ENCODE measurements around the gene RAB6B. TPM values are rescaled to one million over a fixed set of nuclear protein-coding genes. Genes with fewer than 3 reads are reported as not detected.

Gene RAB6B
- total RNA-seq, 1 donor from 2014 or later = 11.0 TPM

DNA sequence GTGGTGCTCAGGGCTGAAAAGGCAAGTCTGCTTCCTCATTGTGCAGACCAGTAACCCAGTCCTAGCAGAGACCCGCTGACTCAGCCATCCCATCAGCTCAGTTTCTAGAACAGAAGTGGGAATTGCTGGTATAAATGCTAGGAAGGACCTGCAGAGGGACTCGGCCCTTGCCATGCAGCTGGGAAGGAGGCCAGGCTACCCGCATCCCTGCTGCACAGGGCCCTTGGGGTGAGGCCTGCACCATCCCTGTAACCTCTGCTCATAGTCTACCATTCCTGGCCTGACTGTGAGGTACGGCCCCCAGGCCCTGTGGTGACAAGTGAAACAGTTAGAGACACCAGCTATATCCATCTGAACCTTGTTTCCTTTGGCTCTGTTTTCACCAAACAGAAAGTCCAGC, 23.5 kb downstream of the RAB6B start:
- H3K36me3 Mint-ChIP-seq = no peaks in the 10 kb centered on the region
- no peak overlapping the region for H3K4me3 Mint-ChIP-seq
- H3K4me1 Mint-ChIP-seq = no peaks in the 10 kb centered on the region
- H3K9me3 Mint-ChIP-seq = peaks cover 4% of the 10 kb centered on the region
- H3K27me3 Mint-ChIP-seq (ENCODE audit: low read depth) = peaks cover 4% of the 10 kb centered on the region
- TF ChIP-seq, protein P1, sequence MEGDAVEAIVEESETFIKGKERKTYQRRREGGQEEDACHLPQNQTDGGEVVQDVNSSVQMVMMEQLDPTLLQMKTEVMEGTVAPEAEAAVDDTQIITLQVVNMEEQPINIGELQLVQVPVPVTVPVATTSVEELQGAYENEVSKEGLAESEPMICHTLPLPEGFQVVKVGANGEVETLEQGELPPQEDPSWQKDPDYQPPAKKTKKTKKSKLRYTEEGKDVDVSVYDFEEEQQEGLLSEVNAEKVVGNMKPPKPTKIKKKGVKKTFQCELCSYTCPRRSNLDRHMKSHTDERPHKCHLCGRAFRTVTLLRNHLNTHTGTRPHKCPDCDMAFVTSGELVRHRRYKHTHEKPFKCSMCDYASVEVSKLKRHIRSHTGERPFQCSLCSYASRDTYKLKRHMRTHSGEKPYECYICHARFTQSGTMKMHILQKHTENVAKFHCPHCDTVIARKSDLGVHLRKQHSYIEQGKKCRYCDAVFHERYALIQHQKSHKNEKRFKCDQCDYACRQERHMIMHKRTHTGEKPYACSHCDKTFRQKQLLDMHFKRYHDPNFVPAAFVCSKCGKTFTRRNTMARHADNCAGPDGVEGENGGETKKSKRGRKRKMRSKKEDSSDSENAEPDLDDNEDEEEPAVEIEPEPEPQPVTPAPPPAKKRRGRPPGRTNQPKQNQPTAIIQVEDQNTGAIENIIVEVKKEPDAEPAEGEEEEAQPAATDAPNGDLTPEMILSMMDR (IDR thresholded peaks at IDR 0.05; ENCODE audit: unreplicated experiment) = no peak
- DNase-seq (ENCODE audit: low spot score in 2 of 2, unreplicated experiment in 2 of 2) = no peak
- no peak overlapping the region for H3K27ac Mint-ChIP-seq

DNA sequence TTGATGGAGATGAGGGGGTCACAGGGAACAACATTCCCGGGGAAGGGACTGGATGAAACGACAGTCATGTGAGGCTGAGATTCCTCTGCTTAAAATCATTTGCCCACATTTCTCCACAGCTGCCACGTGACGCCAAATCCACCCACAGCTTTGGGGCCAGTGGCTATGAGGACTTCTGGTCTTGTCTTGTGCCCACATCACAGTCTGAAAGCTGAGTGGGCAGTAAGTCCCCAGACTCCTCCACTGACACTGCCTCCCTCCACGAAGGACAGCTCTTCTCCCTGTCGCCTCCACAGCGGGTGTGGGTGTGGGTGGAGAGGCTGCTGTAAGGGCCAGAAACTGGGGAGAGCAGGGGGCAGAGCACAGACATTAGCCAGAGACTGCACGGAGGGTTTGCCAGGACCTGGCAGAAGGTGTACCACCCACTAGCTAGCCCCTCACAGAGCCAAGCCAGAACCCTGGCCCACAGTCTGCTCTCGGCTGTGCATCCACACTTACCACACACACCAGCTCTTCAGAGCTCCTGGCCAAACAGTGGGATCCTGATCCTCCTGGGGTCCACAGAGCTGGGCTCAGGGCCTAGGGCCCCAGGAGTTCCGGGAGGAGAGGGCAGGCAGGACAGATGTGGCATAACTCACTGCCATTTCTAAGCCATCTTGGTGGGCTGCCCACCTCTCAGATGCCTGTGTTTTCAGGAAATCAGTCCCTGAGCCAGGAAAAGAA, 24.2 kb downstream of the RAB6B start:
- no peak for DNase-seq (ENCODE audit: low spot score in 2 of 2, unreplicated experiment in 2 of 2)
- Mint-ChIP-seq H3K27ac (no peak overlapping the region), H3K4me3 (no peak overlapping the region), H3K9me3 (peaks cover 4% of the 10 kb centered on the region), H3K36me3 (no peaks in the 10 kb centered on the region), H3K4me1 (no peaks in the 10 kb centered on the region), H3K27me3 (ENCODE audit: low read depth) (peaks cover 4% of the 10 kb centered on the region)
- TF ChIP-seq, protein P1 (IDR thresholded peaks at IDR 0.05; ENCODE audit: unreplicated experiment) = no peak

DNA sequence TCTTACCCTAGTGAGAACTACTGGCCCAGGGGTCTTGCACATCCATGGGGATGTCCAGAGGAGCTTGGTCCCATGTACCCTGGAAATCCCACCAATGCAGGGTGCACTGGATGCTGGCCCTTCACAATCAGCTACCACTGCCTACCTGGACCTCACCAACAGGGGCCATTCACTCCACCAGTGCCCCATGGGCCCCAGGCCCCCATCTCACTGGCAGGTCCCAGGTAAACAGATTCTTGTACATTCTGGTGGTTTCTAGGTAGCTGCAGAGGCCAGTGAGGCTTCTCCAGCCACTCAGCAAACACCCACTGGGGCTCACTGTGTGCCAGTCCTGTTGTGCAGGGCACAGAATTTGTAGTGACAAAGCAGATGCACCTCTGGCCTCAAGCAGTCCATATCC, 24.9 kb downstream of the RAB6B start:
- TF ChIP-seq, protein P1 (IDR thresholded peaks at IDR 0.05; ENCODE audit: unreplicated experiment) = no peak
- H3K27me3 Mint-ChIP-seq (ENCODE audit: low read depth) = peaks cover 2% of the 10 kb centered on the region
- no peak overlapping the region for H3K27ac Mint-ChIP-seq
- no peaks in the 10 kb centered on the region for H3K4me1 Mint-ChIP-seq
- H3K4me3 Mint-ChIP-seq = no peak overlapping the region
- DNase-seq (ENCODE audit: low spot score in 2 of 2, unreplicated experiment in 2 of 2) = no peak
- peaks cover 4% of the 10 kb centered on the region for H3K9me3 Mint-ChIP-seq
- no peaks in the 10 kb centered on the region for H3K36me3 Mint-ChIP-seq

DNA sequence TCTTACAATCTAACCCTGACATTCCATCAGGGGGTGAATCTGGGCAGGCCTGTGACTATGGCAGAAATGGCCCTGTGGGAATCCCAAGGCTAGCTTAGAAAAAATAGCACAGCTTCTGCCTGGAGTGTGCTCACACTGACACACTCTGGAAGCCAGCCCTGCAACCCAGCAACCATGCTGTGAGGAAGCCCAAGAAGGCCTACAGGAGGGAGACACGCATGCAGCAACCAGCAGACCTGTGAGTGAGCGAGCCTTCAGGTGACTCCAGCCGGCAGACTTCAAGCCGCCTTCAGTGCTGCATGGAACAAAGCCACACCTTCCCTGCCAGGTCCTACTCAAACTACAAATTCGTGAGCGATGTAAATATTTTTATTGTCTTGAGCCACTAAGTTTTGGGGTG, 26.1 kb downstream of the RAB6B start:
- Mint-ChIP-seq H3K9me3 (peaks cover 4% of the 10 kb centered on the region), H3K27me3 (ENCODE audit: low read depth) (peaks cover 2% of the 10 kb centered on the region), H3K4me3 (no peak overlapping the region), H3K4me1 (no peaks in the 10 kb centered on the region), H3K27ac (no peak overlapping the region), H3K36me3 (no peaks in the 10 kb centered on the region)
- DNase-seq (ENCODE audit: low spot score in 2 of 2, unreplicated experiment in 2 of 2) = no peak
- TF ChIP-seq, protein P1 (IDR thresholded peaks at IDR 0.05; ENCODE audit: unreplicated experiment) = no peak

DNA sequence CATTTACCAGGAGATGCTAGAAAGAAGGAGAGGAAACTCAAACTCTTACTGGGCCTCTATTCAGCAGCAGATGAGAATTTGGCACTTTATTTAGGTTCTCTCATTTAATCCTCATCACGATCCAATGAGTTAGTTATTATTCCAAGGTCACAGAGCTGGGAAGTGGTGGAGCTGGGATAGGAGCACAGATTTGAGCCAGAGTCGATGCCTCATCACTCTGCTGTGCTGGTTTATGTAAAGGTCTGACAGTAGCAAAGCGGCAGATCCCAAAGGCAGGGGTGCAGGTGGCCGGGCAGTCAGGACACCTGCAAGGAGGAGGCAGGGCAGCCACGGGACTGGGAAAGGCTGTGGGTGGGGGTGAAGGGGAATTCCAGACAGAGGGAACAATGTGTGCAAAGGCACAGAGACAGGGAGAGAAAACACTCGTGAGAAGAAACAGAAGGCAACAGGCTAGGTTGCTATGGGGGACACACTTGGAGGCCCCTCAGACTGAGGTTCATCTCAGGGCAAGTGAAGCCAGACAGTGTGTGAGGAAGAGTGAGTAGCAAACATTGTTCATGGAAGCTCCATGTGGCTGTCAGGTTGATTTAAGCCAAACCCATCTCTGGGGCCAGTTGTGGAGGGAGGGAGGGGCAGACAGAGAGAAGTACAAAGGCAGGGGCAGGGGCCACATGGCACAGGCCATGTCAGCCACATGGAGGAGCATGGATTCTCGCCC, 26.8 kb downstream of the RAB6B start:
- H3K9me3 Mint-ChIP-seq = peaks cover 4% of the 10 kb centered on the region
- no peak for DNase-seq (ENCODE audit: low spot score in 2 of 2, unreplicated experiment in 2 of 2)

More for the DNA sequence above, 26.8 kb downstream of the RAB6B start:
- TF ChIP-seq, protein P1 (IDR thresholded peaks at IDR 0.05; ENCODE audit: unreplicated experiment) = no peak
- no peaks in the 10 kb centered on the region for H3K36me3 Mint-ChIP-seq
- no peaks in the 10 kb centered on the region for H3K4me1 Mint-ChIP-seq
- peaks cover 2% of the 10 kb centered on the region for H3K27me3 Mint-ChIP-seq (ENCODE audit: low read depth)
- H3K4me3 Mint-ChIP-seq = no peak overlapping the region
- H3K27ac Mint-ChIP-seq = no peak overlapping the region
